IPS DF 19.7 (cell line): ENCODE data around the gene DDR2.
"Not testable (repeated sequence)": the region's sequence is repeated elsewhere in the genome, so short reads cannot be mapped to it uniquely, and the experiment has no call there.

ENCODE experiments used
- DNase-seq: peaks from one replicate; pipeline ENCODE4 v3.0.0-alpha.2; 2013; ENCODE audit warnings: low read depth, low spot score

Gene DDR2

DNA sequence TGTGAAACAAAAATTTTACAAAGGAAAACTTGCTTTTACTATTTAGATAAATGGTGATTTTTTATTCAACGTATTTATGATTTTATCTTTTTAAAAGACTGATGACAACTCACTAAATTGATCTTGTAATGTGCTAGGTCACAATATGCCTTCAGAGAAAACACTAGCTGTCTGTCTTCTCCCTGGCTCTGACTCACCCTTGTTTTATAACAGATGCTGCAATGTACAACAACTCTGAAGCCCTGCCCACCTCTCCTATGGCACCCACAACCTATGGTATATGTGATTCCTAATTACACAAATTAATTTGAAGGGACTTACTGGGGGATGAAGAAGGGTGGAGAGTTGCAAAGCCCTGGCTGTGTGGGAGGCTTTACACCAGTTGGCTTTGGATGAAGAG is 133.5 kb downstream of the DDR2 start:
- DNase-seq: no peak

DNA sequence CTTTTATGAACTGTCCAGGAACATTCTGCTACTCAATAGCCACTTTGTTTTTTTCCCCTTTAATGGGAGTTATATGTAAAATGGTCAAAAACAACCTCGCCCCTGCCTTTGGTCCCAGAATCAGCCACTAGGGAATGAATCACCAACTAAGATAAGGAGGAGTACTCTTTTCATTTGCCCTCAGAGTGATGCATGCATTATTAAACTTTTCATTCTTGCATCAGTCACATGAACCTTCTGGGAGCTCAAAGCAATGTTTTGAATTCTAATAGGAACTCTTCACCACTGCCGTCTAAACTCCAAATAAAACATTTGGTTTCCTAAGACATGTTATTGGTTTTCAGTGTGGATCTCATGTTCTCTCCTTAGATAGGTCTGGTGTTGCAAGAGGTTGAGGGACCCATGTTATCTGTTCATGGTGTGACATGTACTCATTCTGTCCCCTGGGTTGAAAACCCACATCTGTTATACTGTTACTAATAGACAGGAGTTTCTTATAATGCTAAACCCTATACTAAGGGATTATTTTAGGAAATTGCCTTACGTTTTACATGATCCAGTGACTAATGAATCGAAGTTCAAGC is 140.4 kb downstream of the DDR2 start:
- DNase-seq: no peak

DNA sequence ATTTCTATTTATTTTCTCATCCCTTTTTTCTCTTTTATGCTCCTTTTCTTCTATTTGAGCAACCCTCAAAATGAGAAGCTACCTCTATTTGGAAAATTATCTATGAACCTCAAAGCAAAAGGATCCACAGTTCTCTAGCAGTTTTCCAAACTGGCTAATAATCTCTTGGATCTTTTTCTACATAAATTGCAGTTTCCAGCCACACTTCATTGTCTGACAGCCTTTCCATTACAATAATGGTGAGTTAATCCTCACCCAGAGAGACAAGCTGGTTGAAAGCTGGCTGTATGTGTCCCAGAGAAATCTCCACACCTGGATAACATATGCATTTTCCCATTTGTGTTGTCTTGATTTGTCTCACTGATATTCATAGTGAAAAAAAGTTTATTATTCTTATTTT is 141.7 kb downstream of the DDR2 start:
- no peak for DNase-seq

DNA sequence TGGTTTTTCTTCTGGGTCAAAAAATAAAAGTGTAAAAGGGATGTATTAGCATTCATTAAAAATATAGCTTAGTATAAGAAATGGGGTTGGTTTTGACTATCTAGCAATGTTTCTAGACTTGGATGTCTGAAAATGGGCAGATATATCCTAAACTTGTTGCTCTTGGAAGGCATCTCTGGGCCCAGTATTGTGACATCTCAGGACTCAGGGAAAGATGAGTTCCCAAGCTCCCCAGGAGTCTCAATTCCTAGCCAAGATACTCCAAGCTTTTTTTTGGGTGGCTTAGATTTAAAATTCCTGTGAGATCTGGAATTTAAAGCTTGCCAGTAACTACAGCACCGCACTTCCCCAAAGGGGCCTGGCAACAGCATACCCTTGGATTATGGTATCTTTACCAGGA is 146.8 kb downstream of the DDR2 start:
- DNase-seq: no peak

DNA sequence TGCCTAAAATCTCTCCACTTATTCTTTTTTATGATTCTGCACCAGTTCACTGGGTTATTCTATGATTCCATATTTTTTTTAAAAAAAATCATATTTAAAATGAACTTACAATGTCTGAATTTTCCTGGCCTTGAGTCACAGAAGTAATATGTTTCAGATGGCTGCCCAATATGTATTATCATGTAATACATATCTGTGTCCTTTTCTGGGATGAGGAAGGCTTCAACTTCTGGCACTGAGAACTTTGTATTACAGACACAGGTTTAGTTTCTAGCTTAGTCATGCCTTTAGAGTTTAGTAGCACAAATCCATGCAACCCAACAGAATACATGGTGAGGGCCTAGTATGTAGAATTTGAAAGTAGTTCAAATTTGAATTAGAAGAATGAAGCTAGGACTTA is 150.4 kb downstream of the DDR2 start:
- no peak for DNase-seq

DNA sequence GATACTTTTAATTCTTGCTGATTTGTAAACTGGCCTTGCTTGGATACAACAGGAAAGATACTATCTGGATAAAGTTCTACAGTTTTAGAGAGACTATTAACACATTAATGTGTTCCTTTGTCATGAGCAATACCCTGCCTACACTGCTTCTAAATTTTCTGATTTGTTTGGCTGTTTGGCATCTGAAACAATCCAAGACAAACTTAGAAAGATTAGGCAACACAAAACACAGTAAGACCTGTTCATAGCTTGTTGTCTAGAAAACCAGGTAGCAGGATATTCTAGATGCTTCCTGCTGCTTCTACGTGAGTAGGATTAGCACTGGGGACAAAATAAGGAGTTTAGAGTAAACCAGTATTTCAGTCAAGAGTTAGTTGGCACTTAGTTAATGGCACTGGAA is 152.7 kb downstream of the DDR2 start:
- not testable (repeated sequence) for DNase-seq

DNA sequence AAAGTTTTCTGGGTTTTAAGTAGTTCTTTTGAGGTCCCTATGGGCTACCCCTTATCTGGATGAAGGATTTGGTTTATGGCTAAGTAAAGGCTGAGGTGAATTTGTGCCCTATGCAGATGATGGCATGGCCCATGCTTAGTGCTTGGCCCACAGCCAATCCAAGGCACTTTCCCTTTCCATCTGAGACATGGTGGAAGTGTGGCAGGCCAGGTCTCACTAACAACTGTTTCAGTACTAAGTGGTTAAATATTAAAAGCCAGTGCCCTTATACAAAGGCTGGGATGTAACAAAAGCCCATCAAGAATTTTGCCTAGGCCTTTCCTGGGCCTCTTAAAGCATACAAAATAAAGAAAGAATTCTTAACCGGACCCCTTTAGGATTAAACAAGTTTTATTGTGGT is 156.5 kb downstream of the DDR2 start:
- not testable (repeated sequence) for DNase-seq

DNA sequence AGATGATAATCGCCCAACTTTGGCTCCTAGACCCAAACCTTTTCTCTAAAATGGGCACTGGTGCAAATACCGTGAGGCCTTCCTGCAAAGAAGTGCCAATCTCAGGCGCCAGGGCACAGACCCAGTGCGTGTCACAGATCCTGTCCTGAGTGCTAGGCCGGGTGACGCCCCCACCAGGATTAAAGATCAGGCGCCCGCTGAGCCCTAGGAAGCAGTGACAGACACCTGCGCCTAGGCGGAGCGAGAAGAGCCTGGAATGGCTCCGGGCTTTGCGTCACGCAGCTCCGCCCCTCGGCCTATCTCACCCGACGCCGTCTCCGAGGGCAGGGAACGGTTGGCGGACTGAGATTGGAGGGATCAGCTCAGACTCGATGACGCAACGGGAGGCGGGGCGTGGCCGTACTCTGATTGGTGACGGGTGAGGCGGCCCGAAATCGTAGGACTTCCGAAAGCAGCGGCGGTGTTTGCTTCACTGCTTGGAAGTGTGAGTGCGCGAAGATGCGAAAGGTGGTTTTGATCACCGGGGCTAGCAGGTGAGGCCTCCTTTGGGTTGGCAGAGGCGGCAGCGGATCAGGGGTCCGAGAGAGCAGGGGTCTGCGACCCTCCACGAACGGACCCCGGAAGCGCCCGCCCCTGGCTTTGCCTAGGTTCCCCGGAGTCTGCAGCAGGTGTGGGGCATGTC is 158.2 kb downstream of the DDR2 start, which contains the start of gene HSD17B7:
TSS of gene HSD17B7 (plus strand) at position 400 of the 682 bp plus-strand sequence. CDS start at position 499, 99 bp downstream.
- DNase-seq: peak; percentile 47

DNA sequence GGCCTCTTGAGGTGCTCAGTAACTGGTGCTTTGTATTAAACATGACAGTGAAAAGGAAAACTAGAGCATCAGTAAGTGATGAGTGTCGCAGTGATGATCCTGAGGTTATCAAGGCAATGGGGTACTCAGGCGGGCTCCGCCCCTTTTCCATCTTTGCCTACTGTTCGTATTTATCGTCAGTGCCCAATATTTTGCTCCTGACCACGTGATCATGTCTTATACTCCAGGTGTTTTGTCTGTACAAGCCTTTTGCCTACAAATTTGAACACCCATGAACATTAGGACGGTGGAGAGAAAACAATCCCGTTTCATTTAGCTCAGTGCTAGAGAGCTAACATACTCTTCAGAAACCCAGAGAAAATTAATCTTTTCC is 158.7 kb downstream of the DDR2 start:
- DNase-seq: not testable (repeated sequence)

DNA sequence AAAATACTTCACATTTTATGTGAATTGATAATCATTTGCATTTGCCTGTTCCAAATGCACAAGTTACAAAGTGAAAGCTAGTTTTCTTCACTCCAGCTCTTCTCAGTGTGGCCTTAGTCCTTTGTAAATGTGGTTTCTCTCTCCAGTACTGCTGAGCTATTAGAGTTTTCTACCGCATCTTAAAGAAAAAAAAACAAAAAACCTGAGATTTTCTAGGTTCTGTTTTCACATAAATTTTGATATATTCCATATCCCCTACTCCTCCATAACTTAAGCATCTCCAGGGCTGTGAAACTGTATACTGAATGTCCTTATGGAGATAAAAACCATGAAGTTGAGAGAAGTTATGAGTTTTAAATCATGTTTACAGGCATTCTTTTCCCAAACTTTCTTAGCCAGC is 162.0 kb downstream of the DDR2 start:
- DNase-seq: not testable (repeated sequence)

DNA sequence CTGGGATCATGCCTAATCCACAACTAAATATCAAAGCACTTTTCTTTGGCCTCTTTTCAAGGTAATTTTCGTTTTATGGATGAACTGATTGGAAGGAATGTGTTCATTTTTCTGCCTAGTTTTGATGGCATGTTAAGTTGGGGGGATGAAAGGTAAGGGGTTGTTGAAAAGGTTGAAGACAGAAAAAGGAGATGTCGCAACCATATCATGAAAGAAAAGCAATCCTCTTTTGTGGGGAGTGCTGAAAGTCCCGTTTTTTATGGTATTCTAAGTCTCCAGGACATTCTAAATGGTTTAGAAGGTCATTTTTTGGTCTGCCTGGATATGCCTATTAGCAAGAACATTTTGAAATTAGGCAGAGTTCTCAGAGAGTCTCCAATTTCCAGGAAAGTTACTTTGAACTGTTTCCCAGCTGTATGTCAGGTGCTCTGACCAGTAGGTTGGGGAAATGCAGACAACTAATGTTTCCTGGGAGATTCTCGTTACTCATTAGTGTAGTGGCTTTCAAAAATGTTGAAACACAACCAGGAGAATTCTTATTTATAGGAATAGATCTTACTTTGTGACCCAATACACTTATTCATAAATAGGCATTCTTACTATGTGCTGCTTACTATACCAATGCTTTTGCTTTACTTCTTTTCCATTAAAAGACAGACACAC is 164.5 kb downstream of the DDR2 start:
- DNase-seq: not testable (repeated sequence)

DNA sequence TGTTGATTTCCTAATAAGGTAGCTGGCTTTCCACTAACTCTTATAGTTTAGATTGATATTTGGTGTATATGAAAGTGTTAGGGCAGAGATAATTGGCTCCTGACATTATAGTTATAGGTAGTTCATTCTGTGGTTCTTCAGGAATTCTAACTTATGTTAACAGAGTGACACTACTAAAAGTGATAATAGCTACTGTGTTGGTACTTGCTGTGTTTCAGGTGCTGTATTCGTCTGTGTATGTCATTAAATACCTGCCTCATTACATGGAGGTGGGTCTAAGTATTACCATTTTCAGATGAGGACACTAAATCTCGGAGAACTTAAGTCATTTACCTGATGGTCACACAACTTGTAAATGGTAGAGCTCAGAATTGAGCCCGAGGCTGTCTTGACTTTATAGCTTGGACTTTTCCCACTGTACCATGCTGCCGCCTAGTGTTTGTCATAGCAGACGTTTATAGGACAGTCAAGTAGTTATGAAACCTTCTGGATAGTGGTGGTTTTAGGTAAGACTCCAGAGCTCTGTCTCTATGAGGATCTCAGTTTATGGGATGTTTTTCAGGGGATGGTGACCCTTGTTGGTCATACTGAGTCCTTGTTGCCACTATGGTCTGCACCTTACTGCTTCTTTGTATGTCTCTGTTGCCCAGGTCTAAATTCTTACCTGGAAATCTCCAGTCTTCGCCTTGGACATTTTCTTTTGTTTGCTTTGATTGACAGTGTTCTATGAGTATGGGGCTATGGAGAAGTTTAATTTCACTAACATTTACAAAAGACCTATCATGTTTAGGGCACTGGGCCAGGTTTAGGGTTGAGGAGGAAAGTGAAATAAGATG is 167.9 kb downstream of the DDR2 start:
- not testable (repeated sequence) for DNase-seq

DNA sequence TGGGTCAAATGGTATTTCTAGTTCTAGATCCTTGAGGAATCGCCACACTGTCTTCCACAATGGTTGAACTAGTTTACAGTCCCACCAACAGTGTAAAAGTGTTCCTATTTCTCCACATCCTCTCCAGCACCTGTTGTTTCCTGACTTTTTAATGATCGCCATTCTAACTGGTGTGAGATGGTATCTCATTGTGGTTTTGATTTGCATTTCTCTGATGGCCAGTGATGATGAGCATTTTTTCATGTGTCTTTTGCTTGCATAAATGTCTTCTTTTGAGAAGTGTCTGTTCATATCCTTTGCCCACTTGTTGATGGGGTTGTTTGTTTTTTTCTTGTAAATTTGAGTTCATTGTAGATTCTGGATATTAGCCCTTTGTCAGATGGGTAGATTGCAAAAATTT is 175.2 kb downstream of the DDR2 start:
- DNase-seq: not testable (repeated sequence)

DNA sequence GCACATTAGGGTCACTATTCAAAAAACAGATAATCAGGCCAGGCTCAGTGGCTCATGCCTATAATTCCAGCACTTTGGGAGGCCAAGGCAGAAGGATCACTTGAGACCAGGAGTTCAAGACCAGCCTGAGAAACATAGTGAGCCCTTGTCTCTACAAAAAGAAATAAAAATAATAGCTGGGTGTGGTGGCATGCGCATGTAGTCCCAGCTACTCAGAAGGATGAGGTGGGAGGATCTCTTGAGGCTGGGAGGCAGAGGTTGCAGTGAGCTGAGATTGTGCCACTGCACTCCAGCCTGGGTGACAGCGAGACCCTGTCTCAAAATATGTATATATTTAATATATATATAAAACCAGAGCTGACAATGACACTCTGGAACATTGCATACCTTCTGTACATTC is 180.1 kb downstream of the DDR2 start:
- not testable (repeated sequence) for DNase-seq

DNA sequence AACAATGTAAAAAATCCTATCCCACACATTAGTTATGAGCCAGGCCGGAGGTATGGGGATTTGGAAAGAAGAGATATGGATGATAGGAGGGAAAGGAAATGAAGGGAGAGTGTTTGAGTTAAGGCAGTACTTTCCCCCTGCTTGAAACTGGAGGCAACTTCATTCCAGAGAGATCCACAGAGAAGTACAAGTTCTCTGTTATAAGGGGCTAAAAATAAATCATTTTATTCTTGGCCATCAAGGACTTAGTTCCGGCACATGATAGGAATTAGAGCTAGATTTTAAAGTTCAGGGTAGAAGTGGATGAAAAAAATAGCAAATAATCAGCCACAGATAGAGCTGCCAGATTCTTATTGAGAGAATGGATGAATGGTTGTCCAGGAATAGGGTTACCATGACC is 185.9 kb downstream of the DDR2 start:
- DNase-seq: not testable (repeated sequence)

DNA sequence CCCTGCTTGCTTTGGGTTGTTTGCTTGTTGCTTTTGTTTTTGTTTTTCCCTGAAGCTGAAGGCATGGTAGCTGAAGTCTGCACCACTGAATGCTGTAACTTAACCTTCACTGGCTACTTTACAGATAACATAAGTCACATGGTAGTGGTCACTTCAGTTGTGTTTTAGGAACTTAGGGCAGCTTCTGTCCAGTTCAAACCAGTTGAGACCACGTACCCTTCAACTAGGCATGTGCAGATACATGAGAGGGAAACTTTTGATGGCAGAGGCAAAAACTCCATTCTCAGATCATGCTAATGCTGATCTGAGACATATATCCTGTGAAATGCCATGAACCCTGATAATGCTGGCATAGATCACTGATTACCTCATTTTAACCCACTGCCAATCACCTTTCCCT is 186.4 kb downstream of the DDR2 start:
- DNase-seq: not testable (repeated sequence)

DNA sequence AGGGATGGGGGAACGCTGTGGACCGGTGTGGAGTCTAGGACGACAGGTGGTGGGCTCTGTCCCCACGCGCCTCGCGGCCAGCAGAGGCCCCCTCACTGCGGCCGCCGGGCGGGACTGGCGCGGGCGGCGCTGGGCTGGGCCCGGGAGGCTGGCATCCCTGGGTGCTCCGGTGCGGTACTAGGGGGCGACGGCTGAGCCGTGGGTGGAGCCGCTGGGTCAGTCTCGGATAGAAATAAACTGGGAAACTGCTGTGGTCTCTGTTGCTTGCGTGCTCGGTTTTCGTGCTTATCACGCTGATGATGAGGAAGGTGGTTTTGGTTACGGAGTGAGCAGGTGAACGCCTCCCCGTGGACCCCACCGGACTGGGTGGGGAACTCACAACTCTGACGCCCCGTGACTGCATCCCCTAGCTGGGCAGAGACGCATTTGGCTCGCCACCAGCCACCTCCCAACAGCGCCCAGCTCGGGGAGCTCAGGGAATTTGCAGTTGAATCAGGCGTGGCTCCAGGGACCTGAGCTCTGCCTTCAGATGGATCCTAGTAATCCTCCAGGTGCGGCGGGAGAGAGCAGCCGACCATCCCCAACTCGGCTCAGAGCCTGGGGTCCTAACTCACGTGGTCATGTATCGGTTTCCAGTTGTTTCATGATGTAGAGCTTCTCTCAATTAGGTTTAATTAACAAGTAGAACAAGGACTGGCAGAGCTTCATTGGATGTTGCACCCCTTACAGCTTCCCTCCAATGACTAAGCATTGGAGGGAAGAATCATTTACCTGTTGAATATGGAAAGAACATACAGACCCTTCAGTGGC is 190.3 kb downstream of the DDR2 start:
- DNase-seq: peak; percentile 33

DNA sequence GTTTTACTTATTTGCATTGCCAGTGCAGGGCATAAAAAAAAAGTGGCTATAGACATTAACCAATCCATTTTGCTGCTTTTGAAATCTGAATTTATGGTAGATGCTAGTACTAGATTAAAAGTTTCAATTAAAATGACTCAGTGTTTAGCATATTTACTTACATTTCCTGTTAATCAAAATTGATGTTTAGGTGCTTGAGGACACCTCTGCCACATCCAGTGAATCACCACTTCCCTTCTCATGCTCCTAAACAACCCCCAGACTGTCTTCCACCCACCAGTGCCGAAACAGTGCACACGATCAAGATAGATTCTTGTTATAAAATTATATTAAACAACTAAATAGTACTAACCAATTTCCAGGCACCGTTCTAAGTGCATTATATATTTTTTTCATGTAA is 191.0 kb downstream of the DDR2 start:
- no peak for DNase-seq

DNA sequence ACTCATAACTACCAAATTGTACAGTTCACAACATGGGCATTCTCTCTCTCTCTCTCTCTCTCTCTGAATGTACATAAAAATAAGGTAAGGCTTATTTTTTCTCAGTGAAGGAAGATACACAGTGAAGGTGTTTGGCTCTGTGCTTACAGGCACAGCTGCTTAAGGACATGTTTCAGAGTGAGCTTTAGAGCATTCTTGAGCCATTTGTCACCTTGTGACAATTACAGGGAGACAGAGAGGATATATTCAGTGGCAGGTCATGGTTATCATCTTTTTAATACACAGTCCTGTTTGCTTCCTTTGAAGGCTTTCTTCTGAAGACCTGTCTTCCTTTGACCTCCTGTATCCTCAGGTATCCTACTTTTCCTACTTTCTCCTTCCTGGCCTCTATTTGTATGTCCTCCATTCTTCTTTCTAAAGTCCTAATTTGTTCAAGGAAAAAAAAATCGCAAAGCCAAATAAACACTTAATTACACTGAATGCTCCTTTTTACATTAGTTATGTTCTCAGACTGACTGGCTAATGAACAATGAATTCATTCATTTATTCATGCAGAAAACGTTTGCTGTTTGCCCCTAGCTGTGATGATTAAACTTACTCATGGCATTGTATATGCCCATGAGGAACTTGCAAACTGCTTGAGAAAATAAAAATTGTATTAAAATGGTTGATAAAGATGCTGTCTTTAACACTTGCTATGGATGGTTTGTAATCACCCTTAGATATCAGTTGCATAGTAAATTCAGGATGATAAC is 191.7 kb downstream of the DDR2 start:
- no peak for DNase-seq

DNA sequence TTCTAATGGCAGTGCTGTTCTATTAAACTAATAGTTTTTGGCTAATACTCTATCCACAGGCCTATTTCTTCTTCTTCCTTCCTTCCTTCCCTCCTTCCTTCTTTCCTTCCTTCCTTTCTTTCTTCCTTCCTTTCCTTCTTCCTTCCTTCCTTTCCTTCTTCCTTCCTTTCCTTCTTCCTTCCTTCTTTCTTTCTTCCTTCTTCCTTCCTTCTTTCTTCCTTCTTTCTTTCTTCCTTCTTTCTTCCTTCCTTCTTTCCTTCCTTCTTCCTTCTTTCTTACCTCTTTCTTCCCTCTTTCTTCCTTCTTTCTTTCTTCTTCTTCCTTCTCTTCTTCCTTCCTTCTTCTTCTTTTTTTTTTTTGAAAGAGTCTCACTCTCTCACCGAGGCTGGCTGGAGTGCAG is 197.0 kb downstream of the DDR2 start:
- DNase-seq: no peak

DNA sequence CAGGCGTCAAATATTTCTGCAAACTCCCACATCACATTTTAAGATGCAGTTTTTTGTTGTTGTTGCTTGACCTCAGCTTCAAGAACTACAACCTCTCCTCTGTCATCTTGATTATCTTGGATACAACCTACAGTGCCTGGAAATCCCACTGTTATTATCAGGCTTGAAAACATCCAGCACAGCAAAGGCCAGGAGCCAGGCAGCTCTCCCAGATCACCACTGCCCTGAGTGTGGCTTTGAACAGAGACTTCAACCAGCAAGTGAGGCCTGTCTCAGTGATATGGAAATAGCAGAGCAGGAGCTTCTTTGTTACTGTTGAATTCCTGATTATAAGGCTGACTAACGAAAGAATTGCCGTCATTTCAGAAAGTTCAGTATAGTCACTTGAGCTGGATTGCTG is 200.2 kb downstream of the DDR2 start:
- DNase-seq: no peak
